Fibroblast of skin of back (primary cell): ENCODE data around the gene CYP27A1.
A peak's percentile ranks its signal among the peaks of the same experiment; 100 is the strongest.

ENCODE experiments used
- DNase-seq: peaks from one replicate; pipeline ENCODE4 v3.0.0-alpha.2; 2013

Gene CYP27A1

DNA sequence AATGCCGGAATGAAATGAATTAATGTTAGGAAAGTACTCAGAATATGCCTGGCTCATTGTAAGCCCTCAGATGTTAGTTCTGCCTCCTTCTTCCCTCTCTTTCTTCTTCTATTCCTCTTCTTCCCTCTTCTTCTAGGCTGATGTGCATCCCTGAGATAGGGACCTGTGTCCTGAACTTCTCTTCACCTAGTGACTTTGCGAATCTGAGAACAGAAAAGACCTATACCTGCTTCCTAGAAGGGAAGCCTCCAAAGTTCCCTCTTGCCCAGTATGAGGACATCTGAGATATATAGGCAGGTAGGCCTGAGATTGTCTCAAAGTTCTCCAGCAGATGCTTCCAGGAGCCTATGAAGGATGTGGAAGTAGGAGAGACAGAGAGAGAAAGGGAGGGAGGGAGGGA lies 8.1 kb upstream of the CYP27A1 start:
- no peak for DNase-seq

DNA sequence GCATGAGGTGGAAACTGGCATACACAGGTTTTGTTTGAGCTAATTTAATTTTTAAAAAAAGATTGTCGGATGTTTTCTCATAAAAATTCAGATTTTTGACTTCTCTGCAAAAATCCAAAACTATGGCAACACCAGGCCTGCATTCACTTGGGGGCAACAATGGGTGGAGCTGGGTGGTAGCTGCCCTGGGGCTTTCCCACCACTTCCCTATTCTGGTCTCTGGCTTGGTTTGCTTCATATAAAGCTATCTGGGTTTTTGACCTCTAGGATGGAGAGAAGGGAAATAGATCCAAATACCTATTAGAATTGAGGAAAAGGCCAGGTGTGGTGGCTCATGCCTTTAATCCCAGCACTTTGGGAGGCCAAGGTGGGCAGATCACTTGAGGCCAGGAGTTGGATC lies 5.5 kb upstream of the CYP27A1 start:
- no peak for DNase-seq

DNA sequence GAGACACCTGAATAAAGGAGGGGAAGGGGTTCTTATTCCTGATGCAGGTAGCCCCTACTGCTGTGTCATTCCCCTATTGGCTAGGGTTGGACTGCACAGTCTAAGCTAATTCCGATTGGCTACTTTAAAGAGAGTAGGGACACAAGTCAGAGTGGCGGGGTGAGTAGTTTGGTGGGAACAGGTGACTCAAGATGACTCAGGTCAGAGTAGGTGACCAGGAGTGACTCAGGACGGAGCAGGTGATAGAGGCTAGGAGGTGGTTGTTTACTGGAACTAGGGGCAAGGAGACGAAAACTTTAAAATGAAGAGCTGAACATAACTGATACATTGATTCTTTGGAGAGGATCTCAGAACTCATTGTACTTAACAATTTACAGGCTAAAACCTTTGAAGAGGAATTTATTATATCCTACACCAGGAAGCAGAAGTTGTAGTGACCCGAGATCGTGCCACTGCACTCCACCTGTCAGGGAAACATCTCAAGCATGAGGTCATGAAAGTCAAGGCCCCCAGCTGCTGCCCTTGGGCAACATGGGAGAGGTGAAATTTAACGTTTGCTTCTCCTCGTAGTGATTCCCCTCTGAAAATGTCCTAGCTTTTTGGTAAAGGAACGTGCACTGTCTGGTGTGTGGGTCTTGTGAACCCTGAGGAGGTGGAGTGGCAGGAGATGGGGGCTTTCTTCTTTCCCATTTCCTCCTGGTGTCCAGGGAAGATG lies 4.5 kb upstream of the CYP27A1 start:
- no peak for DNase-seq

DNA sequence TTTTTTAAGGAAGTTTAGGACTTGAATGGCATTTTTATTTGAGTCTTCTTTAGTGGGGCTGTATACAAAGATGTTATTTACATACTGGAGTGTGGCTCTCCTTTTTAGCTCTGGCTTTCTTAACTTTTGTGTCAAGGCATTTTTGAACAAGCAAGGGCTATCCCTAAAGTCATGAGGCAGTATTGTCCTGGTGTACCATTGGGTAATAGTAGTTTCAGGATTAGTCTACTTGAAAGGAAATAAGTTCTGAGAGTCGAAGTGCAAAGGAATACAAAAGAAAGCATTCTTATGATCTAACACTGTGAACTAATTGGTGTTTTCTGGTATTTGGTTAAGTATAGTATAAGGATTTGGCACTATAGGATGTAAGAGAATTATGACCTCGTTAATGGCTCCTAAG lies 1.9 kb upstream of the CYP27A1 start:
- no peak for DNase-seq

DNA sequence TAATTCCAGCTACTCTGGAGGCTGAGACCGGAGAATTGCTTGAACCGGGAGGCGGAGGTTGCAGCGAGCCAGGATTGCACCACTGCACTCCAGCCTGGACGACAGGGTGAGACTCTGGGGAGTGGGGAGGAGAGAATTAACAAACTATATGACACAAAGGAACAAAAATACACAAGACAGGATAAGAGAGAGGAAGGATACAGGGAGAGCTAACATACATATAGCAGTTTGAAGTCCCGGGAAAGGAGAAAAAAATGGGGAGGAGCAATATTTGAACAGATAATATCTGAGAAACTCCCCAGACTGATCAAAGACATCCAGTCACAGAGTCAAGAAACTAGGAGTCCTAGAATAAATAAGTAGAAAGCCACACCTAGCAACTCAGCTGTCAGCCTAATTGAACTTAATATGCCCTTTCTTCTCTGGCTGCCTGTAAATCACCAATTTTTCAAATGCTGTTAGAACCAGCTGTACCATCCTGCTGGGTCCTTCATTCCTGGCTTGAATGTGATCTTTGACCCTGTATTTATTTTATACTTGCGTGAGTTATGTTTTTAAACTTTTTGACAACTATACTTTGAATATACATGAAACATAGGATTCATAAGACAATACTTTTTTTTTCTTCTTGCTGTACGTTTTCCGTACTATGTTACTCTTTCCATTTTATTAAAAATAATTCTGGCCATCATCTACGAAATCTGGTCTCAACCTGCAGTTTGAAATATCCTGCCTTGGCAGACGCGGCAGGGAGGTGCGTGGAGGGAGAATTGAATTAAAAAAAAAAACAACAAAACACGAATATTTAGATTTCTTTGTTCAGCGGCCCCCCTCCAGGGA lies 876 bp upstream of the CYP27A1 start:
- no peak for DNase-seq

DNA sequence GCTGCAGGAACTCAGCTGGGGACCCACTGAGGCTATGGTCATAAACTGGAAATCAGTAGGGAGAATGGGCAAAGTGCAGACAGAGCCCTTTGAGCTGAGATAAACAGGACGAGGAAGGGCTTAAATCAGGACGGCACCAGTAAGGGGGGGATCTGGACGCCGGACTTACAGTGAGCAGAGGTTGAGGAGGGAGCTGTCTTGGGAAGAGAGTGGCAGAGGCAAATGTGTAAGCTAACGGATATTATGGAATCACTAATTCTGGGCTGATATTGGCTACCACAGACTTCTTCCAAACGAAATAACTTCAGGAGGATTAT lies 539 bp downstream of the CYP27A1 start:
- no peak for DNase-seq

DNA sequence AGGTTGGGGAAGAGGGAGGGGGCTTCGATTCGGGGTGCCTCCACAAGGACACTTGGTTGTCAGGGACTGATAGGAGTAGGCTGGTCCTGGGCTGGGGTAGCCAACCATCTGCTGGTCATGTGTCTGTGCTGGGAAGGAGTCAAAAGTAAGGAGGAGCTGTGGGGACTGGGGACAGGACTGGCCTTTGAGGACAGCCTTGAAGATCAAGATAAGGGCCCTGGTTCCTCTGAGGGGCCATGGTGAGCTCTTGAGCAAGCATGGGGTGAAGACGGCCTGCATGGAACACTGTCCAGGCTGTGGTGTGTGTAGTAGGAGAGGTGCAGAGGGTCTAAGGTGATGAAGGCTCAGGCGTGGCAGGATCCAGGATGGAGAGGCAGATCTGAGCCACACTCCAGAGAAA lies 1.7 kb downstream of the CYP27A1 start:
- DNase-seq, result no peak

DNA sequence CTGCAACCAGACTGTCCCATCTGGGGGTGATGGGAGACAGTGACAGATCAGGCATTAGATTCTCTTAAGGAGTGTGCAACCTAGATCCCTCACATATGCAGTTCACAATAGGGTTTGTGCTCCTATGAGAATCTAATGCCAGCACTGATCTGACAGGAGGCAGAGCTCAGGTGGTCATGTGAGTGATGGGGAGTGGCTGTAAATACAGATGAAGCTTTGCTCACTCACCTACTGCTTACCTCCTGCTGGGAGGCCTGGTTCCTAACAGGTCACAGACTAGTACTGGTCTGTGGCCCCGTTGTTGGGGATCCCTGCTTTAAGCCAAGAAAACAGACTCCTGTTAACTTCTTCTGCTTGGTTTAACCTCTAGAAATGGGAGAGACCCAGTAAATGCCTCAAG lies 3.2 kb downstream of the CYP27A1 start:
- DNase-seq, result no peak

DNA sequence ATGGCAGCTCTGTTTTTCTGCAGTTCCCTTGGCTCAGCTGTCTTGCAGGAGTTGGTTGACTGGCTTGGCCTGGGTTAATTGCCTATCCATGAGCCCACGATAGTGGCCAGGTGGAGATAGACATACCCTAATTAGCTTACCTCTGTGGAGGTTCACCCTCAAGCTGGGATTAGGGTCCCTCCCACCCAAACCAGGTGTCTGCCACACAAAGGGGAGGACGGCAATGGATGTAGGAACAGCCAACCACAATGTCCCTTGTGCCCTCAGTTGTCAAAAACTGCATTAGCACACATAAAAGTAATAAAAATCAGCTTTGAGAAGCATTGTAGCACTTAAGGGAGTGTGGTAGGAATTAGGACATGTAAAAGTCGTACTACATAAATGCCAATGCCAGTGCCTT lies 4.2 kb downstream of the CYP27A1 start:
- DNase-seq, result no peak

DNA sequence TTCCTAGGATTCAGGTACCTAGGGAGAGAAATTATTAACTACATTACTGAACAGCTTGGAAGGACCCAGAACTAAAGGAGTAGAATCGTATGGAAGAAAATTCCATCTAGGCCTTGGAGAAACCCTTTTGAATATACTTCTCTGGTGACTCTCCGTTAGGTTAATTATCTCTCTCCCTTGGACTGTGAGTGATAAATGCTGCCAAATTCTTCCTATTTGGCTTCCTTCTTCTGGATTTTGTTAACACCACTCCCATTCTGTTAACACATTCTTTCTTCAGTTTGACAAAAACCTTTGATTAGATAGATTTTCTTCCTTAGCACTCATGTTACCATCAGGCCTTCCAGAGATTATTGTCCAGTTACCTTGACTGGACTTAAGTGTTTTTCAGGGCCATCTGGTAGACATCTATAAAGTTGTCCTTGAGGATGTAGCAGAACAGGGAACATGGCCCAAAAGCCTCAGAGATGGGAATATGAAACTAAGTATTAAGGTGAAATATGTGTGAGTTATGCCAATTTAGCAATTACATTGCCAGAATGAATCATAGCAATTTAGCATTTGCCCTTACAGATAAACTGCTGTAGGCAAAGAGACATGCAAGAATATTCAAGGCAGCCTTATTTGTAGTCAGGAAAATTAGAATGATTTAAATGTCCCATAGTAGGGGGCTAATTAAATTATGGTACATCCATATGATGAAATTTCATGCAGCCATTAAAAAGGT lies 6.7 kb downstream of the CYP27A1 start:
- DNase-seq, result no peak

DNA sequence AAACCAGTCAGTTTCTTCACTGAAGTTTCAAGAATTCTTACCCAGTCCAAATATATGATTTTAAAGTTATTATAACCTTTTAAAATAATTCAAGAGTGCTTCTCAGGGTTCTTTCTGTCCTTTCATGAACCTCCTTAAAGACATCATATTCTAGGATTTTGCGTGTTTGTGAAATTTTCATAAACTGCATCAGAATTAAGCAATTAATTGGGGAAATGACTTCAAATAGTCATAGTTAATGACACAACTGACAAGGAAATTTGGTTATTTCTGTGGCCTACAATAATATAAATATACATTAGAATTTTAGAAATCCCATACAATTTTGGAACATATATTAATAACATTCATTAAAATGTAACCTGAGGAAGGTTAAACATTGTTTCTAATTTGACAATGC lies 10.5 kb downstream of the CYP27A1 start:
- no peak for DNase-seq

DNA sequence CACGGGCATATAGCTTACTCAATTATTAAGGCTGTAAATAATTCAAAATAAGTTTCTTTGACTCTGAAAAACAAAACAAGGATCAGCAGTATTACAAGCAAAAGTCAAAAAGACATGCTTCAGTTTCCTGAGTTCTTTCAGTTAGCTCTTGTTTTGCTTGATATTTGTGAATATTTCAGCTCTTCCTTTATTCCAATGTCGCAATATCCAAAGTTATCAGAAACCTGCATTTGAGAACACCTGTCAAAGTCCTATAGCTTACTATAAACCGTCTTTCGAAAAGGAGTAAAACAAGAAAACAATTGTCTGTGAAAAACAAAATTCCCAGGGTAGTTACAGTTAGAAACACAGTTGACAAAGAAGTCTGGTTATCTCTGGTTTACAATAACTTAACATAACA lies 14.7 kb downstream of the CYP27A1 start:
- no peak for DNase-seq

DNA sequence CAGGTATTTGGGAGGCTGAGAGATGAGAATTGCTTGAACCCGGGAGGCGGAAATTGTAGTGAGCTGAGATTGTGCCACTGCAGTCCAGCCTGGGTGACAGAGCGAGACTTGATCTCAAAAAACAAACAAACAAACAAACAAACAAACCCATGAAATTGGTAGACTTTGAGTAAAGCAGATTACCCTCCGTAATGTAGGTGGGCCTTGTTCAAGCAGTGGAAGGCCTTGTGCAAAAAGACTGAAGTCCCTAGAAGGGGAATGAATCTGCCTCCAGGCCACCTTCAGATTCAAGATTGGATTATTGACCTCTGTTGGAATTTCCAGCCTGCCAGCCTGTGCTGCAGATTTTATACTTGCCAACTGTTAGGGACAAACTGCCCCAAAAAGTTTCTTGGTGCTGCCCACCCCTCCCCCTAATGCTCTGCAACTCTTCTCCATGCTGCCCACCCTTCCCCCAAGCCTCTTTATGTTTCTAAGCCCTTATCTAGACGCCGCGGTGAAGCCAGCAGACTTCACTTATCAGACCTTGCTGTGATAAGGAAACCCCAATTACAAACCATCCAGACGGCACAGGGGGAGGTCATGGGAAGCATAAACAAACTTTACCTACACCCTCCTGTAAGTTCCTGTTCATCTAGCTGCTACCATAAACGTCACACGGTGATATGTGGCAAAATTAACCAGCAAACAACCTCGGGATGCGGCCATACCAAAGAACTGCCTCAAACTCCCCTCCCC lies 17.0 kb downstream of the CYP27A1 start:
- DNase-seq, result no peak

DNA sequence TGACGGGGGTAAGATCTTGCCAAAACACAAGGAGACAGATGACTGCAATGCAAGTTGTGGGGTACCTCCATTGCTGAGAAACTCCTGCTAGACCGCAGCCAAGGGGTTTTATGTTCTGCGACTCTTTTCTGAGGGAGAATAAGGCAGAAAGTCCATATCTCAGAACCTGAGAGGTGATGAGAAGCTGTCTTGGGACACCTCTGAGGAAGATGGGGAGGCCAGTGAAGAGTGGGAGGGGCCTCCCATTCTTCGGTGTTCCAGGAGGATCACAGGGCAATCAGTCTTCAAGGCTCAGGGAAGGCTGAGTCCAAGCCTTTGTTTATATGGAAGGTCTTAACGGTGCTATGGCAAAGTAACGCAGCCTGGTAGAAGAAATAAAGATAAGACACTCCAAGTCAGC lies 18.0 kb downstream of the CYP27A1 start:
- DNase-seq, result no peak

DNA sequence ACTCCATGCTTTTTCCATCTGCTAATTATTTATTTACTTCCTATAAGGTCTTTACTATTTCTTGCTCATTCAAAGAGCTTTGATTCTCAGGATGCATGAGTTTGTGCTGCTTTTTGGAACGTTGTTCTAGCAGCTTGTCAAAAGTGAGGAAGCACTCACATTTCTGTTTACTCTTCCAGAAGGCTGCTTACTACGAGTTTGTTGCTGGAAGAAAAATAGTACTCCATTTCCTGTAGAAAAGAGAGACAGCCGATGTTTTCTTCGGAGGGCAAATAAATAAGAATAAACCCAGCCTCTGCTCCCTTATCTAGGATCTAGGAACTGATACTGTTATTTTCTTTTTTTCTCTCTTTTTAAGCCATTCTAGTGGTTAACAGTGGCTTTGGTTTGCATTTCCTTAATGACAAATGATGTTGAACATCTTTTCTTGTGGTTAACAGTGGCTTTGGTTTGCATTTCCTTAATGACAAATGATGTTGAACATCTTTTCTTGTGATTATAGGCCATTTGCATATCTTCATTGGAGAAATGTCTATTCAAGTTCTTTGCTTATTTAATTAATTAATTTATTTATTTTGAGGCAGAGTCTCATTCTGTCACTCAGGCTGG lies 20.5 kb downstream of the CYP27A1 start:
- no peak for DNase-seq

DNA sequence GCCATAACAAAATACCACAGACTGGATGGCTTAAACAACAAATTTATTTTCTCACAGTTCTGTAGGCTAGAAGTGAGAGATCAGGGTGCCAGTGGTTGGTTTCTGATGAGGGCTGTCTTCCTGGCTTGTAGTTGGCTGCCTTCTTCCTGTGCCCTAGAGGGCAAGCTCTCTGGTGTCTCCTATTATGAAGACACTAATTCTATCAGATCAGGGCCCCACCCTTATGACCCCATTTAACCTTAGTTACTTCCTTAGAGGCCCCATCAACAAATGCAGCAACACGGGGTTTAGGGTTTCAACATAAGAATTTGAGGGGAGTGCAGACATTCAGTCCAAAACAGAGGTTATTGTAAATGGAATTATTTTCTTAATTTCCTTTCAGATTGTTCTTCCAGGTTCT lies 22.9 kb downstream of the CYP27A1 start:
- no peak for DNase-seq

DNA sequence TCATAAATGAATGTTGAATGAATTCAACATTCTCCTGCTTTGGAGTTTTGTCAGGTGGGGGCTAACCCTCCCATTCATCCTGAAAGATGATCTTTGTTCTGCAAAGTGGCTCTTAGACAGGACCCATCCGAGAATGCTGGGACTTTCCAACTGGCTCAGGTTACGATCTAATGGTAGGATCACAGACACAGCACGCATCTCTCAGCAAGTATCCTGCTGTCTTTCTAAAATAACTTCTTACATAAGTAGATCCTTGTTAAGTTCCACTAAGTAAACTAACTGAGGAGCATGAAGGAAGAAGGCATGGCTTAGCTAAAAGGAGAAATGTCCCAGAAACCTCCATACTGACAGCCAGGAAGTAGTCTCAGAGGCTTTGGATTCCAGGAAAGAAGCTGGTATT lies 23.7 kb downstream of the CYP27A1 start:
- DNase-seq, result peak; percentile 61

DNA sequence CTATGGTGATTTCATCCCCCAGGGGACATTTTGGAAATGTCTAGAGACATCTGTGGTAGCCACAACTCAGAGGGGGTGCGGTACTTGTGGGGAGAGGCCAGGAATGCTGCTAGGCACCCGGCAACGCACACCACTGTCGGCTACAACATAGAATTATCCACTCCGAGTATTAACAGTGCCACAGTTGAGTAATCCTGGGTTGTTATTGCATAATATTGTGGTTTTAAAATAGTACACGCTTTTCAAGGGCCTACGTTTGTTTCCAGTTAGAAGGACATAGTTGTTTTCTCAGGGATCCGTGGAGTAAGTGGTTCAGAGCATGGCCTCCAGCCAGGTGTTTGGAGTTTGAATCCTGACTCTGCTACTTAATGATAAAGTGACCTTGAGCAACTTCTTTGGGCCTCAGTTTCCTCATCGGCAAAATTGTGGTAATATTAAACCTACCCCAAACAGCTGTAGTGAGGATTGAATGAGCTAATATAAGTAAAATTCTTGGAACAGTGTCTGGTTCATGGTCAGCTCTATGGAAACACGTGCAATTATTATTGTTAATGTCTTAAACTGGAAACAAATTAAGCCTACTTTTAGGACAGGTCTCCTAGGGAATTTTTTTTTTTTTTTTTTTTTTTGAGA lies 24.5 kb downstream of the CYP27A1 start:
- peak; percentile 98 for DNase-seq

DNA sequence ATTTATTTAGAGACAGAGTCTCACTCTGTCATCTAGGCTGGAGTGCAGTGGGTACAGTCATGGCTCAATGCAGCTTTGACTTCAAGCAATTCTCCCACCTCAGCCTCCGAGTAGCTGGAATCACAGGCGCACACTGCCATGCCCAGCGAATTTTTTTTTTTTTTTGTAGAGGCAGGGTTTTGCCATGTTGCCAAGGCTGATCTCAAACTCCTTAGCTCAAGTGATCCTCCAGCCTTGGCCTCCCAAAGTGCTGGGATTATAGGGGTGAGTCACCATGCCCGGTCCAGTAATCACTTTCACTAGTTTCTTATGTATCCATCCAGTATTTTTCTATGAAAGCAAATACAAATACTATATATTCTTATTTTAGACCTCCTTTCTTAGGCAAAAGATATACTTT lies 25.7 kb downstream of the CYP27A1 start:
- peak; percentile 10 for DNase-seq

DNA sequence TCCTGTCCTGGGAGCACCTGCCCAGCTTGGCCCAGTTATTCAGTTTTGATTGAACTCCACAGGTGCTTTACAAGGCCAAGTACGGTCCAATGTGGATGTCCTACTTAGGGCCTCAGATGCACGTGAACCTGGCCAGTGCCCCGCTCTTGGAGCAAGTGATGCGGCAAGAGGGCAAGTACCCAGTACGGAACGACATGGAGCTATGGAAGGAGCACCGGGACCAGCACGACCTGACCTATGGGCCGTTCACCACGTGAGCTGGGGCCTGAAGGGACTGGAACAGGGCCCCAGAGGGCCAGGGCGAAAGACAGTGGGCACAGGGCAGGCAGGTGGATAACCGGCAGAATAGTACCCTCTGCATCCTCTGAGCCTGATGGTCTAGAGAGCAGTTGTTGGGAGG lies 27.6 kb downstream of the CYP27A1 start:
- no peak for DNase-seq

DNA sequence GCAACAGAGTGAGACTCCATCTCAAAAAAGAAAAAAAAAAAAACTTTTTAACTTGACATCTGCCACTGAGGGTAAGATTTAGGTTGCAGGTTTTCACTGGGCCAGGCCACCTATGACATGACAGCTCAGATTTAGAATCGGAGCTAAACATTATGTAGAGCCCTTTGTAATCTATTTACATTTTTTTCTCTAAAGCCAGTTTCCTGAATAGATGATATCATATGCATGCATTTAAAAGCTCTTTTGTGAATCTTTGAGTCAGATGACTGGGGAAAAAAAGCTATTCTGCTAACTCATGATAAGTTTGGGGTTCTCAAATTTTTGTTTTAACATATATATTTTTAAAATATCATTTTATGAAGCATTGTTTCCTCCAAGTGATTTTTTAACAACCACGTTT lies 28.3 kb downstream of the CYP27A1 start:
- DNase-seq, result peak; percentile 17

DNA sequence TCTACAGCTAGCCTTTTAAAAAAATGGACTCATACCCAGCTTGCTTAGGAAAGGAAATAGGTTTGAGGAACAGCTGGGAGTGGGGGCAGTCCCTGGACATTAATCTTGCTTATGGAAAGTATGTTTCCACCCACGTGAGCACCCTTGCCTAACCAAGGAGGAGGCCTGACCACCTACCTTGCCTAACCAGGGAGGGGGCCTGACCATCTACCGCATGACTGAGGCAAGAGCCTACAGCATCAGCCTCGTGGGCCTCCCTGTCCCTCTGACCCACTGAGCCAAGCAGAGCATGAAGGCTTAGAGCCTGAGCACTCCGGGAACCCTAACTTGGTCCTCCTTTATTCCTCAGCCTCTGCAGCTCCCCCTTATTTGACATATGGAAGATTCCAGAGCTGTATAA lies 29.4 kb downstream of the CYP27A1 start:
- no peak for DNase-seq
